Prostate gland (tissue), 2 donors: ENCODE measurements around the gene MYBL2.

Experiments
- CTCF ChIP-seq, 4 experiments: fragments of 200-600 bp in 2 of 4; fragments of 450-650 bp in 2 of 4; sonication (generic) in 2 of 4; IDR thresholded peaks; 1 replicate in 3 of 4; 2 replicates in 1 of 4; pipeline ENCODE4 v1.5.1; 2016 to 2019; ENCODE audit warnings: antibody characterized with exemption in 4 of 4, mild to moderate bottlenecking in 2 of 4, moderate library complexity in 2 of 4
- POLR2A ChIP-seq: fragments of 450-650 bp; IDR thresholded peaks from one replicate; pipeline ENCODE4 v1.6.1; 2016; ENCODE audit warnings: antibody characterized with exemption, mild to moderate bottlenecking
- POLR2AphosphoS5 ChIP-seq: sonication (generic); formaldehyde crosslinking; IDR thresholded peaks from one replicate; pipeline ENCODE4 v1.6.1; 2017; ENCODE audit warnings: antibody characterized with exemption

GRCh38 chr20:43724383-43724782, 57.5 kb downstream of the MYBL2 start:
- no peak for TF ChIP-seq CTCF (IDR thresholded peaks at IDR 0.05)
- no peak for TF ChIP-seq POLR2A
- TF ChIP-seq POLR2AphosphoS5 = no peak
